Ovary (tissue), 3 donors: Measurements from ENCODE around the gene F7.

Experiments used
- POLR2A ChIP-seq: fragments of 450-650 bp; IDR thresholded peaks from one replicate; pipeline ENCODE4 v1.6.1; 2017; ENCODE audit warnings: antibody characterized with exemption, mild to moderate bottlenecking, moderate library complexity
- TF ChIP-seq, protein P1 (sequence below), 3 donors: fragments of 450-650 bp in 2 of 3; fragments of 200-600 bp in 1 of 3; IDR thresholded peaks; one replicate each; pipeline versions ENCODE4 v1.5.1 to v1.8.0; 2016 to 2022; ENCODE audit warnings: antibody characterized with exemption in 3 of 3, mild to moderate bottlenecking in 1 of 3
- donor health status: DM: no; HTN: no; CAD: no.

DNA sequence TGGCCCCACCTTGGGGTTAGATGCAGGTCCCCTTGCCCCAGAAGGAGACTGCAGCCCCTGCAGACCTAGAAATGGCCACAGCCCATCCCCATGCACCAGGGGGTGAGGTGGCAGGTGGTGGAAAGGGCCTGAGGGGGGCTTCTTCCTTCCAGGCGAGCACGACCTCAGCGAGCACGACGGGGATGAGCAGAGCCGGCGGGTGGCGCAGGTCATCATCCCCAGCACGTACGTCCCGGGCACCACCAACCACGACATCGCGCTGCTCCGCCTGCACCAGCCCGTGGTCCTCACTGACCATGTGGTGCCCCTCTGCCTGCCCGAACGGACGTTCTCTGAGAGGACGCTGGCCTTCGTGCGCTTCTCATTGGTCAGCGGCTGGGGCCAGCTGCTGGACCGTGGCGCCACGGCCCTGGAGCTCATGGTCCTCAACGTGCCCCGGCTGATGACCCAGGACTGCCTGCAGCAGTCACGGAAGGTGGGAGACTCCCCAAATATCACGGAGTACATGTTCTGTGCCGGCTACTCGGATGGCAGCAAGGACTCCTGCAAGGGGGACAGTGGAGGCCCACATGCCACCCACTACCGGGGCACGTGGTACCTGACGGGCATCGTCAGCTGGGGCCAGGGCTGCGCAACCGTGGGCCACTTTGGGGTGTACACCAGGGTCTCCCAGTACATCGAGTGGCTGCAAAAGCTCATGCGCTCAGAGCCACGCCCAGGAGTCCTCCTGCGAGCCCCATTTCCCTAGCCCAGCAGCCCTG lies 12.8 kb downstream of the F7 start:
- TF ChIP-seq, protein P1, sequence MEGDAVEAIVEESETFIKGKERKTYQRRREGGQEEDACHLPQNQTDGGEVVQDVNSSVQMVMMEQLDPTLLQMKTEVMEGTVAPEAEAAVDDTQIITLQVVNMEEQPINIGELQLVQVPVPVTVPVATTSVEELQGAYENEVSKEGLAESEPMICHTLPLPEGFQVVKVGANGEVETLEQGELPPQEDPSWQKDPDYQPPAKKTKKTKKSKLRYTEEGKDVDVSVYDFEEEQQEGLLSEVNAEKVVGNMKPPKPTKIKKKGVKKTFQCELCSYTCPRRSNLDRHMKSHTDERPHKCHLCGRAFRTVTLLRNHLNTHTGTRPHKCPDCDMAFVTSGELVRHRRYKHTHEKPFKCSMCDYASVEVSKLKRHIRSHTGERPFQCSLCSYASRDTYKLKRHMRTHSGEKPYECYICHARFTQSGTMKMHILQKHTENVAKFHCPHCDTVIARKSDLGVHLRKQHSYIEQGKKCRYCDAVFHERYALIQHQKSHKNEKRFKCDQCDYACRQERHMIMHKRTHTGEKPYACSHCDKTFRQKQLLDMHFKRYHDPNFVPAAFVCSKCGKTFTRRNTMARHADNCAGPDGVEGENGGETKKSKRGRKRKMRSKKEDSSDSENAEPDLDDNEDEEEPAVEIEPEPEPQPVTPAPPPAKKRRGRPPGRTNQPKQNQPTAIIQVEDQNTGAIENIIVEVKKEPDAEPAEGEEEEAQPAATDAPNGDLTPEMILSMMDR (IDR thresholded peaks at IDR 0.05), result no peak
- no peak for TF ChIP-seq POLR2A
